Measurements from ENCODE around the gene MACROH2A2. TPM values are rescaled to one million over a fixed set of nuclear protein-coding genes. Genes with fewer than 3 reads are reported as not detected.

The MACROH2A2 gene
- total RNA-seq, 1 experiment from 2014 or later, result 11.3 TPM

- Histone ChIP-seq H2AFZ (ENCODE audit: low read length) (no peak overlapping the region), H3K23me2 (ENCODE audit: insufficient read length, low read depth, low read length, poor library complexity, severe bottlenecking) (no peaks in the 10 kb centered on the region), H3K23ac (ENCODE audit: insufficient read length, low read depth, low read length) (no peak overlapping the region), H3K9ac (ENCODE audit: extremely low read depth, insufficient read length, low read length) (no peak overlapping the region), H4K91ac (ENCODE audit: insufficient read length, low read depth, low read length) (no peak overlapping the region), H4K20me1 (ENCODE audit: control insufficient read depth, insufficient read depth, insufficient read length) (no peaks in the 10 kb centered on the region), H3K9me3 (ENCODE audit: control insufficient read depth, low read depth, low read length) (no peaks in the 10 kb centered on the region), H3K27ac (ENCODE audit: insufficient read length, low read depth, low read length) (no peak overlapping the region), H3K79me2 (ENCODE audit: insufficient read depth, low read length) (no peaks in the 10 kb centered on the region), H2BK5ac (ENCODE audit: insufficient read length, low read length) (no peak overlapping the region), H3K27me3 (ENCODE audit: insufficient read depth, low read length) (no peaks in the 10 kb centered on the region), H2BK20ac (ENCODE audit: low read depth, low read length, poor library complexity, severe bottlenecking) (no peak overlapping the region), H3K14ac (ENCODE audit: insufficient read depth, low read length) (no peak overlapping the region), H3K4me1 (ENCODE audit: insufficient read depth, low read length) (no peaks in the 10 kb centered on the region), H4K8ac (replicated peaks; ENCODE audit: insufficient read length, low read depth, low read length) (no peak overlapping the region), H2AK5ac (ENCODE audit: insufficient read length, low read length) (no peak overlapping the region), H3K79me1 (ENCODE audit: insufficient read depth, low read depth, low read length, poor library complexity, severe bottlenecking) (no peaks in the 10 kb centered on the region), H3K18ac (ENCODE audit: insufficient read length, low read depth, low read length) (no peak overlapping the region), H3K56ac (ENCODE audit: insufficient read length, low read depth, low read length) (no peak overlapping the region), H3K4me2 (ENCODE audit: insufficient read depth, insufficient read length, low read length) (no peak overlapping the region), H2BK15ac (ENCODE audit: low read depth, low read length) (no peak overlapping the region), H3T11ph (ENCODE audit: low read length) (no peak overlapping the region), H2BK12ac (ENCODE audit: insufficient read length, low read depth, low read length) (no peak overlapping the region), H2BK120ac (ENCODE audit: low read depth, low read length, poor library complexity, severe bottlenecking) (no peak overlapping the region), H4K5ac (ENCODE audit: insufficient read length, low read depth, low read length) (no peak overlapping the region), H3K4ac (ENCODE audit: low read depth, low read length) (no peak overlapping the region)
- H3K27ac Mint-ChIP-seq, result no peak overlapping the region
- H3K36me3 Mint-ChIP-seq (ENCODE audit: insufficient read depth in 1 of 3, low read depth in 3 of 3), result peaks cover 0 to 5% (median 0%) of the 10 kb centered on the region in 3 experiments; a peak in 1 of 7 replicates
- no peak for TF ChIP-seq CTCF (conservative IDR thresholded peaks at IDR 0.05)
- H3K4me1 Mint-ChIP-seq, result no peaks in the 10 kb centered on the region
- no peak for DNase-seq
- H3K27me3 Mint-ChIP-seq (ENCODE audit: low read depth), result peaks cover 12% of the 10 kb centered on the region
- no CpG with 5 or more reads among the region's 3 CpGs for WGBS (ENCODE audit: extremely low coverage, insufficient read length, low lambda C conversion rate)
- H3K9me3 Mint-ChIP-seq, result no peaks in the 10 kb centered on the region
- H3K4me3 Mint-ChIP-seq, result no peak overlapping the region
These were observed 33.4 kb downstream of the MACROH2A2 start for GRCh38 chr10:70085975-70086613.

Data from H9 (cell line).